Measurements from ENCODE around the gene UHRF2. TPM values are rescaled to one million over a fixed set of nuclear protein-coding genes. Genes with fewer than 3 reads are reported as not detected.
A peak's percentile ranks its signal among the peaks of the same experiment; 100 is the strongest.
"Not testable (repeated sequence)": the region's sequence is repeated elsewhere in the genome, so short reads cannot be mapped to it uniquely, and the experiment has no call there.

UHRF2 gene, protein sequence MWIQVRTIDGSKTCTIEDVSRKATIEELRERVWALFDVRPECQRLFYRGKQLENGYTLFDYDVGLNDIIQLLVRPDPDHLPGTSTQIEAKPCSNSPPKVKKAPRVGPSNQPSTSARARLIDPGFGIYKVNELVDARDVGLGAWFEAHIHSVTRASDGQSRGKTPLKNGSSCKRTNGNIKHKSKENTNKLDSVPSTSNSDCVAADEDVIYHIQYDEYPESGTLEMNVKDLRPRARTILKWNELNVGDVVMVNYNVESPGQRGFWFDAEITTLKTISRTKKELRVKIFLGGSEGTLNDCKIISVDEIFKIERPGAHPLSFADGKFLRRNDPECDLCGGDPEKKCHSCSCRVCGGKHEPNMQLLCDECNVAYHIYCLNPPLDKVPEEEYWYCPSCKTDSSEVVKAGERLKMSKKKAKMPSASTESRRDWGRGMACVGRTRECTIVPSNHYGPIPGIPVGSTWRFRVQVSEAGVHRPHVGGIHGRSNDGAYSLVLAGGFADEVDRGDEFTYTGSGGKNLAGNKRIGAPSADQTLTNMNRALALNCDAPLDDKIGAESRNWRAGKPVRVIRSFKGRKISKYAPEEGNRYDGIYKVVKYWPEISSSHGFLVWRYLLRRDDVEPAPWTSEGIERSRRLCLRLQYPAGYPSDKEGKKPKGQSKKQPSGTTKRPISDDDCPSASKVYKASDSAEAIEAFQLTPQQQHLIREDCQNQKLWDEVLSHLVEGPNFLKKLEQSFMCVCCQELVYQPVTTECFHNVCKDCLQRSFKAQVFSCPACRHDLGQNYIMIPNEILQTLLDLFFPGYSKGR
- 10 to 100 TPM; 34.1 to 56.3 (median 46.6) TPM for total RNA-seq

DNA sequence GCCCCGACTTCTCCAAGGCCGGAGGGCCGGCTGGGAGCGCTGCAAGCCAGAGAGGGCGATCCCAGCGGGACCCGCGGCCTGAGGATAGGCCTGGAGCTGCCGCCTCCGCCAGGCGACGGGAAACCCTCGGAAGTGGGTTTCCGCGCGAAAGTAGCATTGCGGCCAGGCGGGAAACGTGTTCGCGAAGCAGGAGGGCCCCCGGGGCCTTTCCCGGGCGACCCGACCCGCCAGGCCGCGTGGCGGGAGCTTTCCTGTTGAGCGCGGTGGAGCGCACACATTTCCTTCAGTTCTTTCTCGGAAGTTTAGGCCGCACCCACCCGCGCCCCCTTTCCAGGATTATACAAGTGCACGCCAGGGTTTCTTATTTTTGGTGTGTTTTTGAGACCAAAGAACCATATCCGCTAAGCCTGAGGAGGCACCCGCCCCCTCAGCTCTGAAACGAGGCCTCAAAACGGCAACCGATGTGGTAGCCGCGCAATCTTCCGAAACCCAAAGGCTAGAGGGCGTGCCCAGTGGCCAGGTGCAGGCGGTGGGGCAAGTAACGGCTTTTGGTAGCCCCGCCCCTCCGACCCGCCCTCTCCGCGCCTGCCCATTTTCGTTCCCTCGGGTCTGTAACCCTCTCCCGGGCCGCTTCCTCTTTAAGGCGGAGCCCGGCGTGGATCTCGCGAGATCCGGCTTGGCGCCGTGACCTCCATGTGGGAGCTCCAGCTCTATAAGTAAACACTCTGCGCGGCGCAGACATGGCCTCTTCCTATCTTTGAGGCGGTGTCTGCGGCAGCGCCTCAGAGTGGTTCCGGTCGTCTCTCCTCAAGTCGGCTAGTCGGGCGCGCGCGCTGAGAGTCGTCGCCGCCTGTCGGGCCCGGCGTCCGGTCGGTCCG lies at the start of gene UHRF2:
UHRF2 (plus strand) TSS at position 713 of the 878 bp plus-strand sequence. CDS start 292 bp downstream, outside the sequence.
- Histone ChIP-seq H3K4me1 (peaks cover 0 to 43% (median 4%) of the 10 kb centered on the region in 3 donors), H3K4me3 (peak within 1 kb of the TSS; percentile 77 to 97), H3K36me3 (peaks cover 0 to 5% of the 10 kb centered on the region in 2 donors), H3K9me3 (no peaks in the 10 kb centered on the region), H3K27ac (peak within 1 kb of the TSS; percentile 54 to 91 (median 87)), H3K27me3 (peaks cover 7% of the 10 kb centered on the region)
- WGBS, 2 donors (ENCODE audit: low coverage in 1 of 2) = 0% methylated on average over 4 of the region's 88 CpGs; no CpG with 5 or more reads in 1 of the 2 donors
- TF ChIP-seq POLR2A (IDR thresholded peaks at IDR 0.05) (peak; percentile 60 to 69), EP300 (IDR thresholded peaks at IDR 0.05) (no peak), POLR2AphosphoS5 (IDR thresholded peaks at IDR 0.05) (peak; percentile 78)
- TF ChIP-seq, protein P1, sequence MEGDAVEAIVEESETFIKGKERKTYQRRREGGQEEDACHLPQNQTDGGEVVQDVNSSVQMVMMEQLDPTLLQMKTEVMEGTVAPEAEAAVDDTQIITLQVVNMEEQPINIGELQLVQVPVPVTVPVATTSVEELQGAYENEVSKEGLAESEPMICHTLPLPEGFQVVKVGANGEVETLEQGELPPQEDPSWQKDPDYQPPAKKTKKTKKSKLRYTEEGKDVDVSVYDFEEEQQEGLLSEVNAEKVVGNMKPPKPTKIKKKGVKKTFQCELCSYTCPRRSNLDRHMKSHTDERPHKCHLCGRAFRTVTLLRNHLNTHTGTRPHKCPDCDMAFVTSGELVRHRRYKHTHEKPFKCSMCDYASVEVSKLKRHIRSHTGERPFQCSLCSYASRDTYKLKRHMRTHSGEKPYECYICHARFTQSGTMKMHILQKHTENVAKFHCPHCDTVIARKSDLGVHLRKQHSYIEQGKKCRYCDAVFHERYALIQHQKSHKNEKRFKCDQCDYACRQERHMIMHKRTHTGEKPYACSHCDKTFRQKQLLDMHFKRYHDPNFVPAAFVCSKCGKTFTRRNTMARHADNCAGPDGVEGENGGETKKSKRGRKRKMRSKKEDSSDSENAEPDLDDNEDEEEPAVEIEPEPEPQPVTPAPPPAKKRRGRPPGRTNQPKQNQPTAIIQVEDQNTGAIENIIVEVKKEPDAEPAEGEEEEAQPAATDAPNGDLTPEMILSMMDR (IDR thresholded peaks at IDR 0.05) = peak in 2 of 4 experiments; percentile 9 to 32
- ATAC-seq = peak; percentile 97

DNA sequence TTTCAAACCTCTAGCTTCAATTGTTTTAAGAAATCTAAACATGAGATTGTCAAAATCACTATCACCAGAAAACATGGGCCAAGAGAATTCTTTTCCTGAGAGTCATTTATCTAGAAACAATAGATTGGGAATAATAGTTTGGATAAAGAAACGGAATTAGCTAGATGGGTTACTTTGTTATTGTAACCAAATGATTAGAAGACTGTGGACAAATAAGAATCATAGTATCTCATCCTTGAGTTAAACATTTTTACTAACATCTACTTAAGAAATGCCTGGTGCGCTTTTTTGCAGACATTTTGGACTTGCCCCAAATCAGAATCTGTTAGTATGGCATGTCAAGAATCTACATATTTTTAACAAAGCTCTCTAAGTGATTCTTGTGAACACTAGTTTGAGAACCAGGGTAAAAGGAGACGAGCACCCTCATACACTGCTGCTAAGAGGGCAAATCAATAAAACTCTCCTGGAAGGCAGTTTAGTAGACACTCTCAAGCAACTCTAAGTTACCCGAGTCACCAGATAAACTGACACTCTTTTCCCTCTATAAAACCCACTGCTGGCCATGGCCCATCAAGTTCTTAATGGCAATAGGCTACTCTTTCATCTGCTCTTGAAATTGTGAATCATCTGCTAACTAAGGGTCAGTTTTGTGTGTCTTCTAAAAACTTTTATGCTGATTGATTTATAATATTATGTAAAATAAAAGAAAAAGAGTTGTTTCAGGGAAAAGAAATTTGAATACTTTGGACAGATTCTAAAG lies 45.7 kb upstream of the UHRF2 start:
- H3K4me3 ChIP-seq = no peak overlapping the region
- no peak for ATAC-seq
- no peaks in the 10 kb centered on the region for H3K36me3 ChIP-seq
- TF ChIP-seq, protein P1 (IDR thresholded peaks at IDR 0.05) = no peak
- no peak for TF ChIP-seq EP300 (IDR thresholded peaks at IDR 0.05)
- TF ChIP-seq POLR2AphosphoS5 (IDR thresholded peaks at IDR 0.05) = no peak
- no peak for TF ChIP-seq POLR2A (IDR thresholded peaks at IDR 0.05)
- H3K9me3 ChIP-seq = no peaks in the 10 kb centered on the region
- no peaks in the 10 kb centered on the region for H3K27me3 ChIP-seq
- H3K27ac ChIP-seq = no peak overlapping the region
- WGBS, 2 donors (ENCODE audit: low coverage in 1 of 2) = 45 to 60% methylated on average over 4 of the region's 4 CpGs
- H3K4me1 ChIP-seq = no peaks in the 10 kb centered on the region

DNA sequence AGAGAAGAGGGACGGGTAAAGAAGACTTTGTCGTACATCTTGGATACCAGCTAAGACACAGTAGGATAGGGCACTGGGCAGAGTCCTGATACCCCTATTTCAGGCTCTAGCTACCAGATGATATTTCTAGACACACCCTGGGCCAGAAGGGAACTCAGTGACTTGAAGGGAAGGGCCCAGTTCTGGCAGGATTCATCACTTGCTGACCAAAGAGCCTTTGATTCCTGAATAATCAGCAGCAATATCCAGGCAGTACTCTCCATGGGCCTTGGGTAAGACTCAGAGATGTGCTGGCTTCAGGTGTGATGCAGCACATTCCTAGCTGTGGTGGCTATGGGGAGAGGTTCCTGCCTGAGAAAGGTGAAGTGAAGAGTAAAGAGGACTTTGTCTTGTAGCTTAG lies 44.2 kb upstream of the UHRF2 start:
- 72% methylated on average over 2 of the region's 2 CpGs; no CpG with 5 or more reads in 1 of the 2 donors for WGBS, 2 donors (ENCODE audit: low coverage in 1 of 2)
- Histone ChIP-seq H3K4me1 (no peaks in the 10 kb centered on the region), H3K27me3 (no peaks in the 10 kb centered on the region), H3K9me3 (peaks cover 0 to under 1% (median 0%) of the 10 kb centered on the region in 3 donors), H3K36me3 (no peaks in the 10 kb centered on the region), H3K4me3 (no peak overlapping the region), H3K27ac (no peak overlapping the region)
- no peak for TF ChIP-seq POLR2A (IDR thresholded peaks at IDR 0.05)
- TF ChIP-seq, protein P1 (IDR thresholded peaks at IDR 0.05) = no peak
- no peak for TF ChIP-seq EP300 (IDR thresholded peaks at IDR 0.05)
- TF ChIP-seq POLR2AphosphoS5 (IDR thresholded peaks at IDR 0.05) = no peak
- ATAC-seq = no peak

DNA sequence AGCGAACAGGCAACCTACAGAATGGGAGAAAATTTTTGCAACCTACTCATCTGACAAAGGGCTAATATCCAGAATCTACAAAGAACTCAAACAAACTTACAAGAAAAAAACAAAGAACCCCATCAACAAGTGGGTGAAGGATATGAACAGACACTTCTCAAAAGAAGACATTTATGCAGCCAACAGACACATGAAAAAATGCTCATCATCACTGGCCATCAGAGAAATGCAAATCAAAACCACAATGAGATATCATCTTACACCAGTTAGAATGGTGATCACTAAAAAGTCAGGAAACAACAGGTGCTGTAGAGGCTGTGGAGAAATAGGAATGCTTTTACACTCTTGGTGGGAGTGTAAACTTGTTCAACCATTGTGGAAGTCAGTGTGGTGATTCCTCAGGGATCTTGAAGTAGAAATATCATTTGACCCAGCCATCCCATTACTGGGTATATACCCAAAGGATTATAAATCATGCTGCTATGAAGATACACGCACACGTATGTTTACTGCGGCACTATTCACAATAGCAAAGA lies 31.5 kb upstream of the UHRF2 start:
- ATAC-seq, H3K4me1 ChIP-seq, H3K27me3 ChIP-seq, H3K27ac ChIP-seq, H3K4me3 ChIP-seq, H3K9me3 ChIP-seq, H3K36me3 ChIP-seq: not testable (repeated sequence)
- WGBS, 2 donors (ENCODE audit: low coverage in 1 of 2) = 72 to 84% methylated on average over 2 to 4 of the region's 4 CpGs

All from gastroesophageal sphincter (tissue), 4 donors.